Measurements from ENCODE around the gene ABHD8.

DNA sequence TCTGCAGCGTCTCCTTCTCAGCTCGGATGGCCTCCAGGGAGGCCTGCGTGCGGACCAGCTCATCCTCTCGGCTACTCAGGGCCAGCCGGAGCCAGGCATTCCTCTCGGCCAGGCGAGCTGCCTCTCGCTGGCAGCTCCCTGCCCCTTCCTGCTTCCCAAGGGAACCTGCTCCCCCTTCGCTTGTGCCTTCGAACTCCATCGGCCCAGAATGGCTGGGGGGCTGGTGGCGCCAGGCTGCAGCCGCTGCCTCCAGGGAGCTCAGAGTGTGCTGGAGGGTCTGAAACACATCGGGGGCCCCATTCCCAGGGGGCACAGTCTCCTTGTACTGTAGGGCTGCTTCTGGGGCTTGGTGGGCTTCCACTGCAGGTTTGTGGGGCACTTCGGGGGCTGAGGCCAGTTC, 40.7 kb downstream of the ABHD8 start:
- TF ChIP-seq CTCF (IDR thresholded peaks at IDR 0.05) (no peak), POLR2A (IDR thresholded peaks at IDR 0.05) (no peak)

Measured in adrenal gland (tissue), 5 donors.